IMR-90 (cell line): ENCODE measurements around the gene RTN4IP1. TPM values are rescaled to one million over a fixed set of nuclear protein-coding genes. Genes with fewer than 3 reads are reported as not detected.

Experiments
- ATAC-seq: fragments of 200-7000 bp; cut with Tn5 transposase; 2 replicates; pipeline ENCODE4 v1.9.1; 2020; ENCODE audit warnings: low read depth, mild to moderate bottlenecking, moderate library complexity
- BruUV-seq: library from RNA; stranded (reverse); fragments of 400-500 nt; replicated peaks from 2 replicates; lab custom pipeline; 2021; lab: Mats Ljungman, UMichigan
- CTCF ChIA-PET: fragments of 300-600 bp; formaldehyde crosslinking; extraction: SDS; loops from one replicate; lab custom pipeline; 2021; ENCODE audit warnings: antibody characterized with exemption; lab: Yijun Ruan, JAX
- POLR2A ChIA-PET: fragments of 300-600 bp; sonication (Branson Sonifier 250); formaldehyde crosslinking; loops from one replicate; lab custom pipeline; 2022; ENCODE audit warnings: antibody characterized with exemption; ENCODE audit not compliant: unreplicated experiment; lab: Charles Lee
- DNase-seq: peaks from one replicate; pipeline ENCODE4 v3.0.0; 2013
- H2AFZ ChIP-seq: replicated peaks from 2 replicates; pipeline ENCODE3; 2013; ENCODE audit warnings: low read length, mild to moderate bottlenecking; ENCODE audit not compliant: poor library complexity
- H2AK5ac ChIP-seq: 2 replicates; pipeline ENCODE4 v1.6.1; 2013; ENCODE audit warnings: low read depth, low read length, inconsistent platforms
- H2AK9ac ChIP-seq: replicated peaks from 2 replicates; pipeline ENCODE3; 2013; ENCODE audit warnings: mild to moderate bottlenecking, low read depth, low read length, moderate library complexity; ENCODE audit not compliant: poor library complexity
- H2BK120ac ChIP-seq: 2 replicates; pipeline ENCODE4 v1.6.1; 2013; ENCODE audit warnings: low read depth, low read length, inconsistent platforms
- H2BK15ac ChIP-seq: 3 replicates; pipeline ENCODE4 v1.6.1; 2013; ENCODE audit warnings: low read depth, low read length, inconsistent platforms
- H2BK20ac ChIP-seq: 2 replicates; pipeline ENCODE4 v1.6.1; 2013; ENCODE audit warnings: low read depth, mild to moderate bottlenecking, inconsistent platforms, low read length, moderate library complexity
- H2BK5ac ChIP-seq: 2 replicates; pipeline ENCODE4 v1.6.1; 2013; ENCODE audit warnings: mild to moderate bottlenecking, low read depth, low read length, inconsistent platforms; ENCODE audit not compliant: poor library complexity, severe bottlenecking
- H3K14ac ChIP-seq: replicated peaks from 2 replicates; pipeline ENCODE4 v1.6.1; 2013; ENCODE audit warnings: low read depth, low read length, inconsistent platforms
- H3K18ac ChIP-seq: 2 replicates; pipeline ENCODE4 v1.6.1; 2013; ENCODE audit warnings: low read depth, low read length, control low read depth
- H3K23ac ChIP-seq: 2 replicates; pipeline ENCODE4 v1.6.1; 2013; ENCODE audit warnings: low read depth, low read length, inconsistent platforms
- H3K27ac ChIP-seq: 2 replicates; pipeline ENCODE4 v1.5.1; 2013; ENCODE audit warnings: mild to moderate bottlenecking, control low read depth, low read length; ENCODE audit not compliant: insufficient read depth
- H3K27me3 ChIP-seq: 2 replicates; pipeline ENCODE4 v1.6.1; 2013; ENCODE audit warnings: low read length; ENCODE audit not compliant: control insufficient read depth, insufficient read depth
- H3K36me3 ChIP-seq: 2 replicates; pipeline ENCODE4 v1.6.1; 2013; ENCODE audit warnings: low read length, mixed read lengths; ENCODE audit not compliant: control insufficient read depth, insufficient read depth
- H3K4ac ChIP-seq: 2 replicates; pipeline ENCODE4 v1.6.1; 2013; ENCODE audit warnings: low read depth, low read length, inconsistent platforms
- H3K4me1 ChIP-seq: 2 replicates; pipeline ENCODE4 v1.6.1; 2013; ENCODE audit warnings: low read length, mixed read lengths; ENCODE audit not compliant: control insufficient read depth, insufficient read depth
- H3K4me2 ChIP-seq: 2 replicates; pipeline ENCODE4 v1.6.1; 2013; ENCODE audit warnings: low read depth, mild to moderate bottlenecking, control low read depth, low read length, moderate library complexity
- H3K4me3 ChIP-seq: 2 replicates; pipeline ENCODE4 v1.5.1; 2013; ENCODE audit warnings: low read depth, mild to moderate bottlenecking, control low read depth, low read length, moderate library complexity; ENCODE audit not compliant: insufficient read depth
- H3K56ac ChIP-seq: 2 replicates; pipeline ENCODE4 v1.6.1; 2013; ENCODE audit warnings: low read length, inconsistent platforms; ENCODE audit not compliant: insufficient read depth; ENCODE audit errors: extremely low read depth
- H3K79me1 ChIP-seq, 2 experiments: 2 replicates each; pipeline ENCODE4 v1.6.1; 2013; ENCODE audit warnings: low read length in 2 of 2, inconsistent platforms in 1 of 2, low read depth in 1 of 2
- H3K9ac ChIP-seq: 2 replicates; pipeline ENCODE4 v1.6.1; 2013; ENCODE audit warnings: low read depth, low read length, control low read depth
- H3K9me1 ChIP-seq: 2 replicates; pipeline ENCODE4 v1.6.1; 2013; ENCODE audit warnings: low read length, inconsistent platforms; ENCODE audit not compliant: insufficient read depth
- H3K9me3 ChIP-seq: 2 replicates; pipeline ENCODE4 v1.6.1; 2013; ENCODE audit warnings: low read length; ENCODE audit not compliant: control insufficient read depth, insufficient read depth
- H4K20me1 ChIP-seq: 2 replicates; pipeline ENCODE4 v1.6.1; 2013; ENCODE audit warnings: low read length, inconsistent platforms; ENCODE audit not compliant: insufficient read depth
- H4K5ac ChIP-seq: 2 replicates; pipeline ENCODE4 v1.6.1; 2013; ENCODE audit warnings: mild to moderate bottlenecking, low read depth, low read length, control low read depth
- H4K8ac ChIP-seq, 2 experiments: 2 replicates each; pipeline ENCODE4 v1.6.1; 2013; ENCODE audit warnings: low read depth in 2 of 2, low read length in 2 of 2, control low read depth in 1 of 2, inconsistent platforms in 1 of 2
- H4K91ac ChIP-seq: 2 replicates; pipeline ENCODE4 v1.6.1; 2013; ENCODE audit warnings: low read depth, low read length, inconsistent platforms; ENCODE audit not compliant: insufficient read depth
- BHLHE40 ChIP-seq: fragments of 150-350 bp; IDR thresholded peaks from 2 replicates; pipeline ENCODE4 v1.6.1; 2016; ENCODE audit warnings: mild to moderate bottlenecking, low read depth, low read length
- CEBPB ChIP-seq: IDR thresholded peaks from 2 replicates; pipeline ENCODE4 v1.6.1; 2012; ENCODE audit warnings: low read depth, low read length, improper control_type of control experiment
- CHD1 ChIP-seq: IDR thresholded peaks from 2 replicates; pipeline ENCODE4 v1.6.1; 2012; ENCODE audit warnings: low read depth, low read length, improper control_type of control experiment
- ELK1 ChIP-seq: fragments of 150-350 bp; IDR thresholded peaks from 2 replicates; pipeline ENCODE4 v1.6.1; 2016; ENCODE audit warnings: low read depth, mild to moderate bottlenecking, low read length, moderate library complexity, borderline replicate concordance
- MAFK ChIP-seq: IDR thresholded peaks from 2 replicates; pipeline ENCODE4 v1.6.1; 2012; ENCODE audit warnings: low read depth, low read length, improper control_type of control experiment
- MAZ ChIP-seq: IDR thresholded peaks from 2 replicates; pipeline ENCODE4 v1.6.1; 2012; ENCODE audit warnings: low read depth, mild to moderate bottlenecking, low read length, improper control_type of control experiment, moderate library complexity, borderline replicate concordance
- MXI1 ChIP-seq: IDR thresholded peaks from 2 replicates; pipeline ENCODE4 v1.6.1; 2012; ENCODE audit warnings: low read depth, mild to moderate bottlenecking, low read length, moderate library complexity, borderline replicate concordance
- NFE2L2 ChIP-seq: fragments of 150-350 bp; IDR thresholded peaks from 2 replicates; pipeline ENCODE4 v1.6.1; 2016; ENCODE audit warnings: low read depth, mild to moderate bottlenecking, low read length
- RAD21 ChIP-seq: IDR thresholded peaks from 2 replicates; pipeline ENCODE4 v1.6.1; 2012; ENCODE audit warnings: low read length, improper control_type of control experiment
- RCOR1 ChIP-seq: IDR thresholded peaks from 2 replicates; pipeline ENCODE4 v1.6.1; 2012; ENCODE audit warnings: mild to moderate bottlenecking, low read length, improper control_type of control experiment; ENCODE audit not compliant: insufficient replicate concordance
- RFX5 ChIP-seq: IDR thresholded peaks from 2 replicates; pipeline ENCODE4 v1.8.0; 2012; ENCODE audit warnings: low read depth, mild to moderate bottlenecking, low read length, moderate library complexity
- SMC3 ChIP-seq: fragments of 150-350 bp; IDR thresholded peaks from 2 replicates; pipeline ENCODE4 v1.6.1; 2016; ENCODE audit warnings: low read depth, mild to moderate bottlenecking, antibody characterized with exemption, low read length, moderate library complexity
- USF2 ChIP-seq: fragments of 150-350 bp; IDR thresholded peaks from 2 replicates; pipeline ENCODE4 v1.6.1; 2017; ENCODE audit warnings: mild to moderate bottlenecking, antibody characterized with exemption, low read length, low read depth
- WGBS, 2 experiments: methylation state at CpG; one replicate each; pipeline versions ENCODE4 v1.1.5 to v1.1.7; 2013; ENCODE audit warnings: missing lambda C conversion rate in 2 of 2; ENCODE audit not compliant: insufficient read length in 1 of 2; ENCODE audit errors: extremely low coverage in 2 of 2; 5-methylcytosine and 5-hydroxymethylcytosine counted together
- dilution Hi-C: fragments of 300-500 bp; cut with HindIII; formaldehyde crosslinking; loops from one replicate; pipeline ENCODE4 v1.14.3; 2018; ENCODE audit warnings: low sequenced_read_pairs; ENCODE audit not compliant: unreplicated experiment
- in situ Hi-C: fragments of 300-500 bp; cut with MboI; formaldehyde crosslinking; loops from 3 replicates; pipeline ENCODE4 v1.14.3; 2019; ENCODE audit warnings: low sequenced_read_pairs, inconsistent platforms, mixed read lengths
- intact Hi-C: fragments of 100-400 bp; cut with micrococcal nuclease; formaldehyde crosslinking; loops from 2 replicates; pipeline ENCODE4 v1.10.0; 2022
- polyA plus RNA-seq, 3 experiments: library from polyadenylated mRNA; depleted of rRNA; stranded (reverse); fragments of >200 nt; gene quantifications; 2 replicates each; pipeline ENCODE4 v1.2.3, GENCODE V29; 2012; ENCODE audit warnings: low replicate concordance in 1 of 3
- total RNA-seq: library from RNA; depleted of rRNA; stranded (reverse); fragments of >200 nt; gene quantifications from 2 replicates; pipeline ENCODE4 v1.2.3, GENCODE V29; 2012

RTN4IP1 gene
- total and polyA plus RNA-seq, 2 of the 4 experiments (the other 2 are of a cell fraction), result 5.7 to 9.9 TPM

- no CpG with 5 or more reads among the region's 1 CpG for WGBS, 2 experiments
- H4K8ac ChIP-seq, result no peak overlapping the region
- no peaks in the 10 kb centered on the region for H3K79me1 ChIP-seq
- dilution Hi-C loops, result no loop called here
- H4K20me1 ChIP-seq, result no peaks in the 10 kb centered on the region
- intact Hi-C loops, result no loop called here
- no peaks in the 10 kb centered on the region for H3K4me1 ChIP-seq
- DNase-seq, result no peak
- H3K4me2 ChIP-seq, result no peak overlapping the region
- BruUV-seq, result no TSS peak
- no peak overlapping the region for H2AK5ac ChIP-seq
- H3K36me3 ChIP-seq, result peaks cover 4% of the 10 kb centered on the region; the same call in 1 of the 2 replicates
- no peak overlapping the region for H3K23ac ChIP-seq
- H3K4me3 ChIP-seq, result no peak overlapping the region
- ChIA-PET CTCF (no interaction called here), POLR2A (no interaction called here)
- no peak overlapping the region for H4K91ac ChIP-seq
- no peak overlapping the region for H2BK15ac ChIP-seq
- H2BK20ac ChIP-seq, result no peak overlapping the region
- H2AK9ac ChIP-seq, result no peak overlapping the region
- H2BK5ac ChIP-seq, result no peak overlapping the region
- no peak overlapping the region for H3K14ac ChIP-seq
- H3K9me1 ChIP-seq, result no peaks in the 10 kb centered on the region
- TF ChIP-seq CEBPB, result no peak
- no peak for TF ChIP-seq BHLHE40
- no peak for TF ChIP-seq MAFK
- TF ChIP-seq NFE2L2, result no peak
- no peak for TF ChIP-seq MAZ
- TF ChIP-seq ELK1, result no peak
- TF ChIP-seq RCOR1, result no peak
- TF ChIP-seq CHD1, result no peak
- TF ChIP-seq USF2, result no peak
- TF ChIP-seq RFX5, result no peak
- TF ChIP-seq SMC3, result no peak
- TF ChIP-seq RAD21, result no peak
- TF ChIP-seq MXI1, result no peak
- H3K9me3 ChIP-seq, result no peaks in the 10 kb centered on the region
- in situ Hi-C loops, result no loop called here
- no peak overlapping the region for H2AFZ ChIP-seq
- H3K56ac ChIP-seq, result no peak overlapping the region
- no peak overlapping the region for H2BK120ac ChIP-seq
- H3K18ac ChIP-seq, result no peak overlapping the region
- no peak overlapping the region for H3K9ac ChIP-seq
- no peak for ATAC-seq
- no peak overlapping the region for H4K5ac ChIP-seq
- H3K27me3 ChIP-seq, result no peaks in the 10 kb centered on the region
- no peak overlapping the region for H3K27ac ChIP-seq
- H3K4ac ChIP-seq, result no peak overlapping the region
These were observed 11.4 kb downstream of the RTN4IP1 start for GRCh38 chr6:106617857-106618256.
